Endothelial cell of umbilical vein (primary cell): ENCODE measurements around the gene HRH2. TPM values are rescaled to one million over a fixed set of nuclear protein-coding genes. Genes with fewer than 3 reads are reported as not detected.

Experiments used
- BruUV-seq: library from RNA; stranded (reverse); fragments of 400-500 nt; replicated peaks from 2 replicates; lab custom pipeline; 2021; lab: Mats Ljungman, UMichigan
- CTCF ChIA-PET: fragments of 300-600, 350-600 bp; sonication (Branson Sonifier 250); formaldehyde crosslinking; loops from one replicate; lab custom pipeline; 2021; ENCODE audit warnings: antibody characterized with exemption, inconsistent platforms; lab: Charles Lee
- POLR2A ChIA-PET: fragments of 300-600, 350-600 bp; sonication (Branson Sonifier 250); formaldehyde crosslinking; loops from one replicate; lab custom pipeline; 2021; ENCODE audit warnings: antibody characterized with exemption, inconsistent platforms; lab: Charles Lee
- DNase-seq: peaks from one replicate; pipeline ENCODE4 v3.0.0-alpha.2; 2011; ENCODE audit warnings: low read depth, low spot score
- FAIRE-seq: peaks from 2 replicates; lab custom pipeline; 2011; peaks lifted over from hg19 to GRCh38; lab: Jason Lieb, UNC
- H2AFZ ChIP-seq: 2 replicates; pipeline ENCODE4 v1.6.0; 2012; ENCODE audit warnings: low read depth, low read length, control low read depth, inconsistent platforms
- H3K27ac ChIP-seq: 2 replicates; pipeline ENCODE4 v1.5.1; 2011; ENCODE audit warnings: low read depth, mild to moderate bottlenecking, control low read depth, low read length, moderate library complexity; ENCODE audit not compliant: insufficient read depth
- H3K27me3 ChIP-seq, 2 experiments: 2 replicates each; pipeline versions ENCODE4 v1.6.0 to v1.6.1; 2011; ENCODE audit warnings: low read length in 2 of 2, mixed read lengths in 1 of 2; ENCODE audit not compliant: control insufficient read depth in 2 of 2, insufficient read depth in 2 of 2
- H3K36me3 ChIP-seq, 2 experiments: 2 replicates in 1 of 2; 3 replicates in 1 of 2; pipeline ENCODE4 v1.5.1; 2011; ENCODE audit warnings: low read length in 2 of 2, mild to moderate bottlenecking in 1 of 2, moderate library complexity in 1 of 2; ENCODE audit not compliant: control insufficient read depth in 2 of 2, insufficient read depth in 2 of 2; ENCODE audit errors: extremely low read depth in 1 of 2
- H3K4me1 ChIP-seq: 3 replicates; pipeline ENCODE4 v1.5.1; 2011; ENCODE audit warnings: mild to moderate bottlenecking, low read length; ENCODE audit not compliant: control insufficient read depth, insufficient read depth; ENCODE audit errors: extremely low read depth
- H3K4me2 ChIP-seq: 2 replicates; pipeline ENCODE4 v1.6.1; 2011; ENCODE audit warnings: low read length, control low read depth, mixed read lengths; ENCODE audit not compliant: insufficient read depth
- H3K4me3 ChIP-seq, 3 experiments: fragments of 200-600 bp in 1 of 3; sonication (generic), shearing (Covaris generic) in 1 of 3; replicated peaks in 1 of 3; 2 replicates each; pipeline ENCODE4 v1.5.1; 2011 to 2016; ENCODE audit warnings: control low read depth in 3 of 3, low read length in 3 of 3, mild to moderate bottlenecking in 2 of 3, inconsistent platforms in 1 of 3, low read depth in 1 of 3, moderate library complexity in 1 of 3; ENCODE audit not compliant: insufficient read depth in 1 of 3
- H3K79me2 ChIP-seq: 2 replicates; pipeline ENCODE4 v1.6.0; 2012; ENCODE audit warnings: low read length, inconsistent platforms; ENCODE audit not compliant: control insufficient read depth, insufficient read depth
- H3K9ac ChIP-seq: replicated peaks from 2 replicates; pipeline ENCODE3; 2011; ENCODE audit warnings: low read length, control low read depth; ENCODE audit not compliant: insufficient read depth; ENCODE audit errors: extremely low read depth
- H3K9me1 ChIP-seq: replicated peaks from 3 replicates; pipeline ENCODE4 v1.6.0; 2011; ENCODE audit warnings: mild to moderate bottlenecking, low read length; ENCODE audit not compliant: control insufficient read depth, insufficient read depth; ENCODE audit errors: extremely low read depth
- H3K9me3 ChIP-seq: replicated peaks from 2 replicates; pipeline ENCODE4 v1.5.1; 2012; ENCODE audit warnings: low read length, inconsistent platforms; ENCODE audit not compliant: control insufficient read depth, insufficient read depth
- H4K20me1 ChIP-seq: replicated peaks from 2 replicates; pipeline ENCODE3; 2011; ENCODE audit warnings: mild to moderate bottlenecking, low read length; ENCODE audit not compliant: control insufficient read depth, insufficient read depth; ENCODE audit errors: extremely low read depth
- EZH2 ChIP-seq: IDR thresholded peaks from 2 replicates; pipeline ENCODE4 v1.6.1; 2012; ENCODE audit warnings: borderline replicate concordance, low read depth, mild to moderate bottlenecking, moderate library complexity, low read length, inconsistent platforms; ENCODE audit not compliant: severe bottlenecking
- FOS ChIP-seq: IDR thresholded peaks from 2 replicates; pipeline ENCODE4 v1.6.1; 2011; ENCODE audit warnings: mild to moderate bottlenecking, low read length, moderate library complexity, borderline replicate concordance; ENCODE audit not compliant: insufficient read depth
- GATA2 ChIP-seq: IDR thresholded peaks from 2 replicates; pipeline ENCODE4 v1.7.0; 2011; ENCODE audit warnings: low read depth, mild to moderate bottlenecking, moderate library complexity, mixed read lengths, low read length; ENCODE audit not compliant: insufficient read length, insufficient read depth
- JUN ChIP-seq: IDR thresholded peaks from 2 replicates; pipeline ENCODE4 v1.6.1; 2011; ENCODE audit warnings: borderline replicate concordance, low read depth; ENCODE audit not compliant: insufficient read length, insufficient read depth
- MYC ChIP-seq: IDR thresholded peaks from one replicate; pipeline ENCODE4 v1.6.1; 2011; ENCODE audit warnings: mild to moderate bottlenecking, low read depth, low read length
- POLR2A ChIP-seq: IDR thresholded peaks from 2 replicates; pipeline ENCODE4 v1.6.1; 2012; ENCODE audit warnings: low read depth, mild to moderate bottlenecking, control low read depth, low read length
- POLR2AphosphoS5 ChIP-seq: IDR thresholded peaks from 2 replicates; pipeline ENCODE4 v1.6.1; 2012; ENCODE audit warnings: low read depth, mild to moderate bottlenecking, control low read depth, low read length, moderate library complexity; ENCODE audit not compliant: insufficient read depth
- dilution Hi-C: fragments of 300-500 bp; cut with MboI; formaldehyde crosslinking; loops from one replicate; pipeline ENCODE4 v1.15.0; 2019; ENCODE audit warnings: low sequenced_read_pairs; ENCODE audit not compliant: extremely low pct_ligation_motif_present
- intact Hi-C: fragments of 100-400 bp; cut with micrococcal nuclease; formaldehyde crosslinking; loops from one replicate; pipeline ENCODE4 v1.10.0; 2022
- polyA plus RNA-seq, 4 experiments: library from polyadenylated mRNA; depleted of rRNA in 3 of 4; stranded (reverse) in 3 of 4; unstranded in 1 of 4; fragments of >200 nt; gene quantifications; 2 replicates each; pipeline versions ENCODE4 v1.2.1 to v1.2.3, GENCODE V29; 2011 to 2012; ENCODE audit warnings: missing spikeins in 1 of 4
- total RNA-seq: library from RNA; stranded (reverse); gene quantifications from 2 replicates; pipeline ENCODE4 v1.2.3, GENCODE V29; 2021
- TF ChIP-seq, protein P1 (sequence below): IDR thresholded peaks from 2 replicates; pipeline ENCODE4 v1.6.1; 2011; ENCODE audit not compliant: insufficient read depth, insufficient read length
- TF ChIP-seq, protein P2 (sequence below), 2 donors: IDR thresholded peaks; 1 replicate in 1 of 2; 2 replicates in 1 of 2; pipeline ENCODE4 v1.5.1; 2011; ENCODE audit warnings: low read length in 2 of 2, mild to moderate bottlenecking in 2 of 2, moderate library complexity in 2 of 2, control low read depth in 1 of 2, inconsistent platforms in 1 of 2, low read depth in 1 of 2; ENCODE audit not compliant: insufficient read depth in 1 of 2; ENCODE audit errors: extremely low read depth in 1 of 2

Gene HRH2
- total and polyA plus RNA-seq, 2 donors (not counting 3 experiments of a cell fraction or from before 2014, with no cell fraction given), result not detected

- no peak for FAIRE-seq
- H3K27ac ChIP-seq, result no peak overlapping the region
- dilution Hi-C loops (no loop called here), intact Hi-C loops (no loop called here)
- H3K9me1 ChIP-seq, result no peaks in the 10 kb centered on the region
- no peaks in the 10 kb centered on the region for H3K4me1 ChIP-seq
- H3K9me3 ChIP-seq, result no peaks in the 10 kb centered on the region
- H3K9ac ChIP-seq, result no peak overlapping the region
- no peak for DNase-seq
- TF ChIP-seq EZH2 (no peak), MYC (no peak), FOS (no peak), POLR2AphosphoS5 (no peak), JUN (no peak)
- TF ChIP-seq, protein P1, sequence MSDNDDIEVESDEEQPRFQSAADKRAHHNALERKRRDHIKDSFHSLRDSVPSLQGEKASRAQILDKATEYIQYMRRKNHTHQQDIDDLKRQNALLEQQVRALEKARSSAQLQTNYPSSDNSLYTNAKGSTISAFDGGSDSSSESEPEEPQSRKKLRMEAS, result no peak
- H2AFZ ChIP-seq, result no peak overlapping the region
- H3K4me3 ChIP-seq, result no peak overlapping the region
- no peaks in the 10 kb centered on the region for H3K27me3 ChIP-seq
- H3K79me2 ChIP-seq, result no peaks in the 10 kb centered on the region
- POLR2A ChIA-PET, result no interaction called here
- H4K20me1 ChIP-seq, result no peaks in the 10 kb centered on the region
- CTCF ChIA-PET, result no interaction called here
- no TSS peak for BruUV-seq
- H3K36me3 ChIP-seq, result no peaks in the 10 kb centered on the region
- no peak overlapping the region for H3K4me2 ChIP-seq
These were observed 77.8 kb downstream of the HRH2 start for GRCh38 chr5:175735701-175736100.

DNA sequence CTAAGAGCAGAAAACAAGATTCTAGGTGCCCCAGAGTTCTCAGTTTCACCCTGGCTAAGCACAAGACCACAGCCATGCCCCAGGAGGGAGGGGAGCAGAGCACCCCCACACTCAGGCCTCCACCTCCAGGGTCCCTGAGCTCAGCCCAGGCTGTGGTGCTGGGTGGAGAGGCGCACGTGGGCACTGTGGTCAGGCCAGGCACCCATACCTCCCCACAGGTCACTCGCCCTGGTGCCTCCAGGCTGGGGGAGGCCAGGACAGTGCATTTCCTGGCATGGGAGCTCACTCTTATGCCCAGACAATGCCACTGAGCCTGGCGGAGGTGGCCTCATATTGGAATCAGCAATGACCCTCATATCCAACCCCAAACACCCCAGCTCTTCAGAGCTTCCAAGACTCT is 78.8 kb downstream of the HRH2 start:
- H3K4me1 ChIP-seq, result no peaks in the 10 kb centered on the region
- H3K27me3 ChIP-seq, result no peaks in the 10 kb centered on the region
- dilution Hi-C loops, result no loop called here
- no peak overlapping the region for H3K4me3 ChIP-seq
- FAIRE-seq (no peak), DNase-seq (no peak)
- H4K20me1 ChIP-seq, result no peaks in the 10 kb centered on the region
- no peaks in the 10 kb centered on the region for H3K79me2 ChIP-seq
- H3K9me3 ChIP-seq, result no peaks in the 10 kb centered on the region
- H3K9me1 ChIP-seq, result no peaks in the 10 kb centered on the region
- intact Hi-C loops, result no loop called here
- no peaks in the 10 kb centered on the region for H3K36me3 ChIP-seq
- no TSS peak for BruUV-seq
- CTCF ChIA-PET, result no interaction called here
- H2AFZ ChIP-seq, result no peak overlapping the region
- TF ChIP-seq JUN (no peak), POLR2AphosphoS5 (no peak), MYC (no peak), POLR2A (no peak), GATA2 (no peak), FOS (no peak), EZH2 (no peak)
- TF ChIP-seq, protein P2, sequence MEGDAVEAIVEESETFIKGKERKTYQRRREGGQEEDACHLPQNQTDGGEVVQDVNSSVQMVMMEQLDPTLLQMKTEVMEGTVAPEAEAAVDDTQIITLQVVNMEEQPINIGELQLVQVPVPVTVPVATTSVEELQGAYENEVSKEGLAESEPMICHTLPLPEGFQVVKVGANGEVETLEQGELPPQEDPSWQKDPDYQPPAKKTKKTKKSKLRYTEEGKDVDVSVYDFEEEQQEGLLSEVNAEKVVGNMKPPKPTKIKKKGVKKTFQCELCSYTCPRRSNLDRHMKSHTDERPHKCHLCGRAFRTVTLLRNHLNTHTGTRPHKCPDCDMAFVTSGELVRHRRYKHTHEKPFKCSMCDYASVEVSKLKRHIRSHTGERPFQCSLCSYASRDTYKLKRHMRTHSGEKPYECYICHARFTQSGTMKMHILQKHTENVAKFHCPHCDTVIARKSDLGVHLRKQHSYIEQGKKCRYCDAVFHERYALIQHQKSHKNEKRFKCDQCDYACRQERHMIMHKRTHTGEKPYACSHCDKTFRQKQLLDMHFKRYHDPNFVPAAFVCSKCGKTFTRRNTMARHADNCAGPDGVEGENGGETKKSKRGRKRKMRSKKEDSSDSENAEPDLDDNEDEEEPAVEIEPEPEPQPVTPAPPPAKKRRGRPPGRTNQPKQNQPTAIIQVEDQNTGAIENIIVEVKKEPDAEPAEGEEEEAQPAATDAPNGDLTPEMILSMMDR (IDR thresholded peaks at IDR 0.05; ENCODE audit: extremely low read depth in 1 of 2, insufficient read depth in 1 of 2, low read depth in 1 of 2, low read length in 2 of 2), result no peak
- TF ChIP-seq, protein P1, result no peak
- no peak overlapping the region for H3K27ac ChIP-seq
- H3K9ac ChIP-seq, result no peak overlapping the region
- H3K4me2 ChIP-seq, result no peak overlapping the region
- POLR2A ChIA-PET, result no interaction called here
